ENCODE results near the gene TM2D3. TPM values are rescaled to one million over a fixed set of nuclear protein-coding genes. Genes with fewer than 3 reads are reported as not detected.

Gene TM2D3
- total RNA-seq, 6 experiments from 2014 or later: 31.4 to 35.9 (median 32.5) TPM

GRCh38 chr15:101669744-101670143 is 17.6 kb upstream of the TM2D3 start:
- Mint-ChIP-seq H3K27me3 (ENCODE audit: insufficient read depth) (no peaks in the 10 kb centered on the region), H3K36me3 (ENCODE audit: low read depth) (peaks cover 46% of the 10 kb centered on the region), H3K4me3 (no peak overlapping the region), H3K4me1 (ENCODE audit: low read depth) (peaks cover 28% of the 10 kb centered on the region), H3K27ac (no peak overlapping the region), H3K9me3 (no peaks in the 10 kb centered on the region)
- TF ChIP-seq CTCF (IDR thresholded peaks at IDR 0.05): no peak
- DNase-seq: no peak

- Mint-ChIP-seq H3K4me3 (no peak overlapping the region), H3K4me1 (ENCODE audit: low read depth) (peaks cover 17% of the 10 kb centered on the region), H3K27me3 (ENCODE audit: insufficient read depth) (no peaks in the 10 kb centered on the region), H3K9me3 (no peaks in the 10 kb centered on the region), H3K36me3 (ENCODE audit: low read depth) (peaks cover 32% of the 10 kb centered on the region), H3K27ac (no peak overlapping the region)
- no peak for TF ChIP-seq CTCF (IDR thresholded peaks at IDR 0.05)
- no peak for DNase-seq
These were observed 15.7 kb upstream of the TM2D3 start for GRCh38 chr15:101667881-101668280.

DNA sequence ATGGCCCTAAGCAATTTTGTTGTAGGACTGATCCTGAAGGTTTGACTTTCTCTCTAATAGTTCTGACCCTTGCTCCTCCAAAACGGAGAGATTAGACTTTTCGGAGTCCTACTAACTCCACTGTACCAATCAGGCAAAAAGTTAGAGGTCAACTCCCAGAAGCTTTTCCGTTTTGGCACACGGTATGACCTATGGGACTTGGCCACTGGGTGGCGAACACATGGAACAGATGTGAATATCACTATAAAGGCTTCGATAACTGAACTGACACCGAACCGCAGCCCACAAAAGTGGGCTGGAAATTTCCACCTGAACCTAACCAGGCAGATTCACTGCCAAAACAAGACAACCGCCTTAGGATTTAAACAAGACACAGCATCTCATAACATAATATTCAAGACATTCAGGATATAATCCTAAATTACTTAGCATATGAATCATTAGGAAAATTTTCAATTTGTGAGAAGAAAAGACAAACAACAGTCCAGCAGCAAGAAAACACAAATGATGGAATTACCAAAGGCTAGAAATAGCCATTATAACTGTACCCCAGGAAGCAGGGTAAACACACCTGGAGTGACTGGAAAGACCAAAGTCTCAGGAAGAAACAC is 12.2 kb upstream of the TM2D3 start:
- no peak for DNase-seq
- H3K4me1 Mint-ChIP-seq (ENCODE audit: low read depth): peaks cover 16% of the 10 kb centered on the region
- H3K36me3 Mint-ChIP-seq (ENCODE audit: low read depth): peaks cover 12% of the 10 kb centered on the region
- no peak overlapping the region for H3K27ac Mint-ChIP-seq
- TF ChIP-seq CTCF (IDR thresholded peaks at IDR 0.05): peak; percentile 67
- H3K9me3 Mint-ChIP-seq: no peaks in the 10 kb centered on the region
- no peak overlapping the region for H3K4me3 Mint-ChIP-seq
- no peaks in the 10 kb centered on the region for H3K27me3 Mint-ChIP-seq (ENCODE audit: insufficient read depth)

DNA sequence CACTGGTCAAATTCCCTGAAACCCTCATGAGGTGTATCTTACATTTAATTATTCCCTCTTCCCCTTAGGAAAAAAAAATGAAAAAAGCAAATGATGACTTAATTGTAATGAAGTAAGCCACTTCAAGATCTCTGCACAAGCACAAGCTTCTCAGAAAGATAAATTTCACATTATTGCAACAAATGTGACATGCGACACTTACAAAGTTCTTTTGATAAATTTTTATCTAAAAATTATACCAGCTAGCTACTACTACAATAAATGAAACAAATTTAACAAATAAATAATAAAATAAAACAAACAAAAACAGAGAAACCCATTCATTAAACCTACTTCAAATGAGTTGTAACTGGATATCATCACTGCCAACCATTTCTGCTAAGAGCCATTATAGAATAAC is 10.0 kb upstream of the TM2D3 start:
- no peak for TF ChIP-seq CTCF (IDR thresholded peaks at IDR 0.05)
- H3K27ac Mint-ChIP-seq: no peak overlapping the region
- no peaks in the 10 kb centered on the region for H3K9me3 Mint-ChIP-seq

GRCh38 chr15:101660005-101660404 is 7.8 kb upstream of the TM2D3 start:
- no peak overlapping the region for H3K4me3 Mint-ChIP-seq
- peaks cover 10% of the 10 kb centered on the region for H3K4me1 Mint-ChIP-seq (ENCODE audit: low read depth)
- H3K27ac Mint-ChIP-seq: no peak overlapping the region
- DNase-seq: no peak
- no peaks in the 10 kb centered on the region for H3K27me3 Mint-ChIP-seq (ENCODE audit: insufficient read depth)
- H3K36me3 Mint-ChIP-seq (ENCODE audit: low read depth): no peaks in the 10 kb centered on the region
- H3K9me3 Mint-ChIP-seq: no peaks in the 10 kb centered on the region
- no peak for TF ChIP-seq CTCF (IDR thresholded peaks at IDR 0.05)

More for the DNA sequence above, 10.0 kb upstream of the TM2D3 start:
- Mint-ChIP-seq H3K4me1 (ENCODE audit: low read depth) (peaks cover 16% of the 10 kb centered on the region), H3K27me3 (ENCODE audit: insufficient read depth) (no peaks in the 10 kb centered on the region), H3K4me3 (no peak overlapping the region), H3K36me3 (ENCODE audit: low read depth) (peaks cover 5% of the 10 kb centered on the region)
- no peak for DNase-seq
